K562 (cell line): ENCODE results near the gene FARP2. TPM values are rescaled to one million over a fixed set of nuclear protein-coding genes. Genes with fewer than 3 reads are reported as not detected.

Experiments
- ATAC-seq: fragments of 200-7000 bp; cut with Tn5 transposase; 3 replicates; pipeline ENCODE4 v1.9.1; 2020; ENCODE audit warnings: moderate library complexity
- BruUV-seq: library from RNA; stranded (reverse); fragments of 400-500 nt; replicated peaks from 2 replicates; lab custom pipeline; 2021; lab: Mats Ljungman, UMichigan
- CTCF ChIA-PET: fragments of 300-600 bp; formaldehyde crosslinking; extraction: SDS; loops from one replicate; lab custom pipeline; 2021; ENCODE audit warnings: low intra/inter-chr PET ratio; lab: Yijun Ruan, JAX
- POLR2A ChIA-PET: fragments of 300-600, 350-650 bp; sonication (Branson Sonifier 250); formaldehyde crosslinking; extraction: SDS; loops from one replicate; lab custom pipeline; 2021; ENCODE audit warnings: antibody characterized with exemption, inconsistent platforms; lab: Yijun Ruan, JAX
- DNase-seq, 4 experiments: peaks; one replicate each; pipeline versions ENCODE4 v3.0.0 to v3.0.0-alpha.2; 2011 to 2018; ENCODE audit warnings: low spot score in 3 of 4, mixed read lengths in 3 of 4; ENCODE audit errors: extremely low read depth in 1 of 4
- FAIRE-seq: peaks from 2 replicates; lab custom pipeline; 2011; peaks lifted over from hg19 to GRCh38; lab: Jason Lieb, UNC
- H2AFZ ChIP-seq: 2 replicates; pipeline ENCODE4 v1.6.0; 2011; ENCODE audit warnings: low read depth, low read length, control low read depth, inconsistent platforms
- H3K27ac ChIP-seq: fragments of 200-600 bp; 3 replicates; pipeline ENCODE4 v1.8.0; 2011; ENCODE audit warnings: low read depth, mild to moderate bottlenecking, control low read depth, inconsistent platforms, low read length, moderate library complexity, mixed read lengths; ENCODE audit errors: extremely low read depth
- H3K27me3 ChIP-seq, 2 experiments: fragments of 300-600 bp in 1 of 2; 2 replicates in 1 of 2; 3 replicates in 1 of 2; pipeline versions ENCODE4 v1.6.0 to v1.8.0; 2011; ENCODE audit warnings: inconsistent platforms in 2 of 2, low read length in 2 of 2, mild to moderate bottlenecking in 1 of 2, mixed read lengths in 1 of 2, moderate library complexity in 1 of 2; ENCODE audit not compliant: control insufficient read depth in 2 of 2, insufficient read depth in 2 of 2
- H3K36me3 ChIP-seq: fragments of 300-600 bp; 3 replicates; pipeline ENCODE4 v1.8.0; 2011; ENCODE audit warnings: mild to moderate bottlenecking, low read length, inconsistent platforms; ENCODE audit not compliant: control insufficient read depth, insufficient read depth
- H3K4me1 ChIP-seq, 2 experiments: fragments of 200-600 bp in 1 of 2; replicated peaks in 1 of 2; 2 replicates in 1 of 2; 3 replicates in 1 of 2; pipeline versions ENCODE4 v1.5.1 to v1.8.0; 2011; ENCODE audit warnings: inconsistent platforms in 2 of 2, low read length in 2 of 2, mild to moderate bottlenecking in 1 of 2, mixed read lengths in 1 of 2, moderate library complexity in 1 of 2; ENCODE audit not compliant: control insufficient read depth in 2 of 2, insufficient read depth in 2 of 2
- H3K4me2 ChIP-seq: 2 replicates; pipeline ENCODE4 v1.6.1; 2011; ENCODE audit warnings: low read length, control low read depth, inconsistent platforms, mixed read lengths; ENCODE audit not compliant: insufficient read depth
- H3K4me3 ChIP-seq: fragments of 200-600 bp; sonication (generic), shearing (Covaris generic); 2 replicates; pipeline ENCODE4 v1.5.1; 2016; ENCODE audit warnings: control low read depth, inconsistent platforms
- H3K79me2 ChIP-seq: fragments of 200-600 bp; 3 replicates; pipeline ENCODE4 v1.8.0; 2011; ENCODE audit warnings: low read length, inconsistent platforms; ENCODE audit not compliant: control insufficient read depth, insufficient read depth
- H3K9ac ChIP-seq, 2 experiments: 2 replicates each; pipeline versions ENCODE4 v1.6.0 to v1.6.1; 2011; ENCODE audit warnings: low read depth in 2 of 2, low read length in 2 of 2, control low read depth in 1 of 2, inconsistent platforms in 1 of 2, mild to moderate bottlenecking in 1 of 2, mixed read lengths in 1 of 2; ENCODE audit not compliant: insufficient read depth in 1 of 2
- H3K9me1 ChIP-seq: one replicate; pipeline ENCODE4 v1.6.0; 2011; ENCODE audit warnings: inconsistent platforms, mild to moderate bottlenecking, low read length, moderate library complexity; ENCODE audit not compliant: control insufficient read depth, insufficient read depth
- H3K9me3 ChIP-seq: replicated peaks from 2 replicates; pipeline ENCODE4 v1.5.1; 2011; ENCODE audit warnings: low read depth, low read length, inconsistent platforms; ENCODE audit not compliant: control insufficient read depth, insufficient read depth
- H4K20me1 ChIP-seq: replicated peaks from 2 replicates; pipeline ENCODE4 v1.6.1; 2011; ENCODE audit warnings: low read length, inconsistent platforms, mixed read lengths; ENCODE audit not compliant: control insufficient read depth, insufficient read depth
- FOXK2 ChIP-seq, 2 experiments: fragments of 450-650 bp; IDR thresholded peaks in 1 of 2; conservative IDR thresholded peaks in 1 of 2; 2 replicates each; pipeline ENCODE4 v1.6.1; 2016; ENCODE audit warnings: low read depth in 2 of 2, mild to moderate bottlenecking in 1 of 2
- KAT7 ChIP-seq: sonication (generic); formaldehyde crosslinking; IDR thresholded peaks from 2 replicates; pipeline ENCODE4 v1.8.0; 2022; ENCODE audit warnings: missing genetic modification reagents, mild to moderate bottlenecking, borderline replicate concordance
- RBFOX2 ChIP-seq: fragments of 200-400 bp; formaldehyde crosslinking; IDR thresholded peaks from 2 replicates; pipeline ENCODE4 v1.6.1; 2017; ENCODE audit warnings: low read depth, mild to moderate bottlenecking, low read length, moderate library complexity
- SPI1 ChIP-seq: IDR thresholded peaks from 2 replicates; pipeline ENCODE4 v1.6.1; 2011; ENCODE audit warnings: low read depth, low read length, control low read depth, borderline replicate concordance
- ZNF124 ChIP-seq: sonication (generic); formaldehyde crosslinking; IDR thresholded peaks from 2 replicates; pipeline ENCODE4 v1.8.1; 2022; ENCODE audit warnings: missing genetic modification reagents
- WGBS: fragments of 100-300 bp; shearing (Covaris generic); methylation state at CpG from one replicate; pipeline ENCODE4 v1.1.6; 2016; ENCODE audit warnings: low coverage, mixed read lengths; ENCODE audit not compliant: insufficient coverage; ENCODE audit errors: missing lambda C conversion rate; 5-methylcytosine and 5-hydroxymethylcytosine counted together
- in situ Hi-C: fragments of 300-500 bp; cut with MboI; formaldehyde crosslinking; loops from 4 replicates; pipeline ENCODE4 v1.15.0; 2018; ENCODE audit warnings: inconsistent platforms, mixed read lengths
- intact Hi-C: fragments of 100-400 bp; cut with micrococcal nuclease; formaldehyde crosslinking; loops from 2 replicates; pipeline ENCODE4 v1.14.2; 2022
- polyA plus RNA-seq, 8 experiments: library from polyadenylated mRNA; depleted of rRNA in 4 of 8; stranded (reverse) in 5 of 8; unstranded in 3 of 8; fragments of >200 nt; fragmentation: Nextera tagmentation in 2 of 8; fragmentation: Illumina TruSeq in 1 of 8; extraction: Ambion mirVana in 2 of 8; extraction: Trizol in 1 of 8; gene quantifications; 2 replicates each; pipeline versions ENCODE4 v1.2.1 to v1.2.3, GENCODE V29; 2011 to 2014; ENCODE audit warnings: inconsistent platforms in 1 of 8, missing spikeins in 1 of 8
- total RNA-seq, 7 experiments: library from RNA; depleted of rRNA in 6 of 7; stranded (reverse); fragments of >200 nt in 6 of 7; fragmentation: Illumina TruSeq in 2 of 7; extraction: Trizol in 2 of 7; gene quantifications; 2 replicates each; pipeline versions ENCODE4 v1.2.1 to v1.2.3, GENCODE V29; 2011 to 2021; ENCODE audit warnings: low replicate concordance in 1 of 7

FARP2 gene
- total and polyA plus RNA-seq, 9 of the 15 experiments (the other 6 are each of a cell fraction or from before 2014, with no cell fraction given): 4.1 to 38.1 (median 21.1) TPM

GRCh38 chr2:241503776-241504392 is 147.8 kb downstream of the FARP2 start:
- H3K27me3 ChIP-seq: no peaks in the 10 kb centered on the region
- ChIA-PET CTCF (no interaction called here), POLR2A (interaction anchor here (0.6 to 1.3 kb wide), 3 partner anchors 9 to 355 kb away, joined by 3 read pairs; partner anchors contain the start of gene PASK)
- intact Hi-C loops (no loop called here), in situ Hi-C loops (no loop called here)
- no peak overlapping the region for H3K27ac ChIP-seq
- H3K9me3 ChIP-seq: no peaks in the 10 kb centered on the region
- 0 out of 2 replicates have a peak, but pooled peaks have one; percentile 28 for TF ChIP-seq RBFOX2
- TF ChIP-seq SPI1: no peak
- no peak for TF ChIP-seq FOXK2 (conservative IDR thresholded peaks at IDR 0.05 in 1 of 2, IDR thresholded peaks at IDR 0.05 in 1 of 2; ENCODE audit: low read depth in 2 of 2)
- TF ChIP-seq KAT7 (CRISPR knock-in tag): no peak
- TF ChIP-seq ZNF124 (CRISPR knock-in tag): no peak
- ATAC-seq: no peak
- H3K4me3 ChIP-seq: no peak overlapping the region
- no peak overlapping the region for H2AFZ ChIP-seq
- H3K4me1 ChIP-seq: peaks cover 7 to 31% of the 10 kb centered on the region in 2 experiments; a peak in 4 of 5 replicates
- H4K20me1 ChIP-seq: no peaks in the 10 kb centered on the region
- peaks cover 49% of the 10 kb centered on the region for H3K79me2 ChIP-seq
- peak overlapping the region in 1 of 2 experiments; percentile 26; a peak in 1 of 4 replicates for H3K9ac ChIP-seq
- WGBS: 66% methylated on average over 4 of the region's 12 CpGs
- FAIRE-seq: no peak
- H3K9me1 ChIP-seq: peaks cover 3% of the 10 kb centered on the region
- BruUV-seq: no TSS peak
- H3K4me2 ChIP-seq: no peak overlapping the region
- peaks cover 46% of the 10 kb centered on the region; the same call in 2 of the 3 replicates for H3K36me3 ChIP-seq
- no peak for DNase-seq
